ENCODE data around the gene GRK5. TPM values are rescaled to one million over a fixed set of nuclear protein-coding genes. Genes with fewer than 3 reads are reported as not detected.
A peak's percentile ranks its signal among the peaks of the same experiment; 100 is the strongest.

GRK5 gene
- total RNA-seq, 1 experiment from 2014 or later: 1.2 TPM

- H3K27ac Mint-ChIP-seq: peak overlapping the region in 1 of 3 experiments; percentile 23; a peak in 1 of 7 replicates
- peaks cover 0 to 2% (median 0%) of the 10 kb centered on the region in 3 experiments; a peak in 1 of 7 replicates for H3K36me3 Mint-ChIP-seq (ENCODE audit: insufficient read depth in 1 of 3, low read depth in 3 of 3)
- no peak overlapping the region for H2AK5ac ChIP-seq (ENCODE audit: insufficient read length, low read length)
- H3K4me3 Mint-ChIP-seq: no peak overlapping the region
- H3K27me3 ChIP-seq (ENCODE audit: insufficient read depth, low read length): no peaks in the 10 kb centered on the region
- no peak for DNase-seq
- H3K9me3 Mint-ChIP-seq: no peaks in the 10 kb centered on the region
- H3K27ac ChIP-seq (ENCODE audit: insufficient read length, low read depth, low read length): no peak overlapping the region
- no peak overlapping the region for H2BK15ac ChIP-seq (ENCODE audit: low read depth, low read length)
- H3K23ac ChIP-seq (ENCODE audit: insufficient read length, low read depth, low read length): no peak overlapping the region
- no peak overlapping the region for H3K18ac ChIP-seq (ENCODE audit: insufficient read length, low read depth, low read length)
- peaks cover 4 to 7% of the 10 kb centered on the region in 2 experiments; a peak in 3 of 4 replicates for H3K4me1 Mint-ChIP-seq
- no peaks in the 10 kb centered on the region for H3K4me1 ChIP-seq (ENCODE audit: insufficient read depth, low read length)
- H3K4me2 ChIP-seq (ENCODE audit: insufficient read depth, insufficient read length, low read length): no peak overlapping the region
- H3T11ph ChIP-seq (ENCODE audit: low read length): no peak overlapping the region
- H3K4ac ChIP-seq (ENCODE audit: low read depth, low read length): no peak overlapping the region
- TF ChIP-seq CTCF (conservative IDR thresholded peaks at IDR 0.05): no peak
- H3K23me2 ChIP-seq (ENCODE audit: insufficient read length, low read depth, low read length, poor library complexity, severe bottlenecking): no peaks in the 10 kb centered on the region
- H3K9ac ChIP-seq (ENCODE audit: extremely low read depth, insufficient read length, low read length): no peak overlapping the region
- H3K9me3 ChIP-seq (ENCODE audit: control insufficient read depth, low read depth, low read length): no peaks in the 10 kb centered on the region
- H2BK5ac ChIP-seq (ENCODE audit: insufficient read length, low read length): no peak overlapping the region
- H4K8ac ChIP-seq (replicated peaks; ENCODE audit: insufficient read length, low read depth, low read length): no peak overlapping the region
- H3K79me2 ChIP-seq (ENCODE audit: insufficient read depth, low read length): no peaks in the 10 kb centered on the region
- H3K14ac ChIP-seq (ENCODE audit: insufficient read depth, low read length): no peak overlapping the region; the same call in 1 of the 2 replicates
- no peak overlapping the region for H2BK12ac ChIP-seq (ENCODE audit: insufficient read length, low read depth, low read length)
- no peaks in the 10 kb centered on the region; the same call in 1 of the 2 replicates for H3K27me3 Mint-ChIP-seq (ENCODE audit: low read depth)
- no peak overlapping the region for H4K91ac ChIP-seq (ENCODE audit: insufficient read length, low read depth, low read length)
- H3K79me1 ChIP-seq (ENCODE audit: insufficient read depth, low read depth, low read length, poor library complexity, severe bottlenecking): no peaks in the 10 kb centered on the region
- H2BK20ac ChIP-seq (ENCODE audit: low read depth, low read length, poor library complexity, severe bottlenecking): no peak overlapping the region
- no peak overlapping the region for H3K56ac ChIP-seq (ENCODE audit: insufficient read length, low read depth, low read length)
- H2AFZ ChIP-seq (ENCODE audit: low read length): no peak overlapping the region
- H4K5ac ChIP-seq (ENCODE audit: insufficient read length, low read depth, low read length): no peak overlapping the region
- no peak overlapping the region for H2BK120ac ChIP-seq (ENCODE audit: low read depth, low read length, poor library complexity, severe bottlenecking)
- no CpG with 5 or more reads among the region's 10 CpGs for WGBS (ENCODE audit: extremely low coverage, insufficient read length, low lambda C conversion rate)
- no peaks in the 10 kb centered on the region for H4K20me1 ChIP-seq (ENCODE audit: control insufficient read depth, insufficient read depth, insufficient read length)
Measured at GRCh38 chr10:119379466-119380071, 172.2 kb downstream of the GRK5 start.

Data from H9 (cell line).